Activated CD8-positive, alpha-beta memory T cell treated with anti-CD3 and anti-CD28 coated beads for 48 hours (primary cell): ENCODE results near the gene THAP3.
"Not testable (repeated sequence)": the region's sequence is repeated elsewhere in the genome, so short reads cannot be mapped to it uniquely, and the experiment has no call there.

Experiments used
- DNase-seq, 3 experiments: peaks; one replicate each; pipeline ENCODE4 v3.0.0-alpha.2; 2020; ENCODE audit warnings: low read depth in 2 of 3, low spot score in 2 of 3

Gene THAP3

DNA sequence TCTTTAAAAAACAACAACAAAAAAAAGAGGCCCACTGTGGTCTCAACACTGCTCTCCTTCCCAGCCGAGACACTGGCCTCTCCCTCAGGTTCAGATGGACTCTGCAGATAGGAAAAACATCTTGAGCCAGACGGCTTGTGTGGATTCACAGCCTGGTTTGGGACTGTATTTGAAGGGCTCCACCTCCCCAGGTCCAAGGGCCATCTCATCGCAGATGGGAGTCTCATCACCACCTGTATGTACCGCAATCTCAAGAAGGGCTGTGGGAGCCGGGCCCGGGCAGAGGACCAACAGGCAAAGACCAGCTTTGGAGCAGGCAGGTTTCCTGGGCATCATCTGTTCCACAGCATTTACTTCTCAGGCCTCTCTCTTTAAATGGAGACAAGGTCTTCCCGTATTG is 34.6 kb upstream of the THAP3 start:
- no peak for DNase-seq

DNA sequence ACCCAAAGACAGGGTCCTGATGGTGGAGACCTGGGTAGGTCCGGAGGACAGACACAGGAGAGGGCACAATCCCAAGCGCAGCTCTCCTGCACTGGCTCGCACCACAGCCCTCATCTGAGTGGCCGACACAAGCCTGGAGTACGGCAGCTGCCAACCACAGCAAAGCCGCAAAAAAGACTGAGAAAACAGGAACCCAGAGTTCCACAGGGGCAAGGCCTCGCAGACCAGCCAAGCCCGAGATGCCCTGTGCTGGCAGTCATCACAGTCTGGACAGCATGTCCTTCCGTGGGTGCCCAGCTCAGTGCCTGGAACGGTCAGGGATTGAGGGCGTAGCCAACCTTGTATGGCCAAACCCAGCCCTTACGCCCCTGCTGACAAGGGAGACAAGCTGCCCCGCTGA is 33.4 kb upstream of the THAP3 start:
- no peak for DNase-seq

DNA sequence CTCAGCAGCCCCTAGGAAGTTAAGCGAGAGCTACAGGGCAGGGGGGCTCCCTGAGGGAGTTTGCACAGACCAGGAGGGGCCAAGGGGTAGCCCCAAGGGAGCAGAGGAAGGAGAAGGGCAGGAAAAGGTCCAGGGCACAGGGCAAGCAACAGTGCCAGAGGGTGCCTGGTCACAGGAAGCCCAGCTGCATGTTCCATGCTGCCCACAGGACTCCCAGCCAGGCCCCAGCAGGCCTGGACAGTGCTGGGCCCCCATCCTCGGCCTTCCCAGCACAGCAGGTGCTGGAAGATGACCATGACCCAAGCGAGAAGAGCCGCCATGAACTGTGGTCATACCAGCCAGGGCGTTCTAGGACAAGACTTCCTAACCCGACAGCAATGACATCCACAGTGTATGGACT is 33.0 kb upstream of the THAP3 start:
- DNase-seq, result no peak

DNA sequence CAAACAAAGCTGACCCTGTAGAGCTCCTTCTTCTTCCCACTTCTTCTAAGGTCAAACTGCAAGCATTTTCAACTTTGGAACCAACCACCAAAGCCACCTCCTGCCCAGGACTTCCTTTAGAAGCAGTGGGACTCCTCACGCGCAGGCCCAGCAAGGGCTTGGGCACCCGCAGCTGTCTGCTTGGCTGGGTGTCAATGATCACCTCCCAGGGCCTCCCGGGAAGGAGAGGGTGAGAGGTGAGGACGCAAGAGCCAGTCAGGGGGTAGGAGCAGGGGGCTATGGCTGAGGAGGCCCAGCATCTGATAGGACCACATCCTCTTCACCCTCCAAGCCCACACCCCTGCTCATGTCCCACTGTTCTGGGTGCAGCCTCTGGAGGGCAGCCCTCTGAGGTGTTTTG is 32.2 kb upstream of the THAP3 start:
- DNase-seq, result no peak

DNA sequence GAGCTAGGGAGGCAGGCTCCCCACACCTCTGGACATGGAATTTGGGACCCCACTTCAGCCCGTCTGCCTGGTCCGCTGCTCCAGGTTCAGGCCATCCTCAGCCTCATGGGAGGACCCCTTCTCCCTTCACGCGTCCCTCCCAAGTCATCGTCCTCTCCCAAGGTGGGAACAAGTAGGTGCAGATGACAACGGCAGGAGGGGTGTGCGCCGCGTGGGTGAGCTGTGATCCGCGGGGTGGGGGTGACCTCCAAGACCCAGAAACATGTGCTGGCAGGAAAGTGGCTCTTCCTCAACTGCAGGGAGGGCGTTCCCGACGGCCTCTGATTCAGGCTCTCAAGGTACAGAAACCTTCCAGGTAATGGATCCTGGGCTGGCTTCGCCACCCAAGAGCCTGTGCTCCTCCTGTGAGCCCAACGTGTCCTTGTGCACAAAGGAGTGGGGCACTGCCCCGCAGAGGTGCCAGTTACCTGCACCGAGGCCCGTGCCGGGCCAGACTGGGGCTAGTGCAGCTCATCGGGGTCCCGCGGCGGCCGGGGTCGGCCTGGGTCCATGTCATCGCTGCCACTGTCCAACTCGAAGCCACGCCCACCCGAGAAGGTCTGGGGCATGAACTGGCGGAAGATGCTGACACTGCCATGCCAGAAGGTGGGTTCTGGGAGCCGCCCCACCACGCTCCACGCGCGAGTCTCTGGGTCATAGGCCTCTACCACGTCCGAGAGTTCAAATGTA is 31.6 kb upstream of the THAP3 start:
- DNase-seq, result no peak

DNA sequence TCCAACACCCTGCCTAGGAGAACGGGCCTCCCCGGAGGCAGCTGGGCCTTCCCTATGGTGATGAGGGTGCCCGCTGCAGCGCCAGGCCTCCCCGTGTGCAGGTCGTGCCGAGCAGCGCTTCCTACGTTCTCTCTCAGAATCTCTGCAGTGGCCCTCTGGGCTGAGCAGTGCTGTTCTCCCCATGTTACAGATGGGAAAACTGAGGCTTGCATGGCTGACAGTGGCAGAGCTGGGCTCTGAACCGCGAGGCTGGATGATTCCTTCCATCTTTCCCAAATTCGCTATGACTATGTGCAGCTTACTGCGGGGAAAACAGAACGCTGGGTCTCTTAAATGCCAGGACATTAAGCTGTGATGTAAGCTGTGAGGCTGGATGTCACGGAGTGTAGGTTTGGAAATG is 30.9 kb upstream of the THAP3 start:
- no peak for DNase-seq

DNA sequence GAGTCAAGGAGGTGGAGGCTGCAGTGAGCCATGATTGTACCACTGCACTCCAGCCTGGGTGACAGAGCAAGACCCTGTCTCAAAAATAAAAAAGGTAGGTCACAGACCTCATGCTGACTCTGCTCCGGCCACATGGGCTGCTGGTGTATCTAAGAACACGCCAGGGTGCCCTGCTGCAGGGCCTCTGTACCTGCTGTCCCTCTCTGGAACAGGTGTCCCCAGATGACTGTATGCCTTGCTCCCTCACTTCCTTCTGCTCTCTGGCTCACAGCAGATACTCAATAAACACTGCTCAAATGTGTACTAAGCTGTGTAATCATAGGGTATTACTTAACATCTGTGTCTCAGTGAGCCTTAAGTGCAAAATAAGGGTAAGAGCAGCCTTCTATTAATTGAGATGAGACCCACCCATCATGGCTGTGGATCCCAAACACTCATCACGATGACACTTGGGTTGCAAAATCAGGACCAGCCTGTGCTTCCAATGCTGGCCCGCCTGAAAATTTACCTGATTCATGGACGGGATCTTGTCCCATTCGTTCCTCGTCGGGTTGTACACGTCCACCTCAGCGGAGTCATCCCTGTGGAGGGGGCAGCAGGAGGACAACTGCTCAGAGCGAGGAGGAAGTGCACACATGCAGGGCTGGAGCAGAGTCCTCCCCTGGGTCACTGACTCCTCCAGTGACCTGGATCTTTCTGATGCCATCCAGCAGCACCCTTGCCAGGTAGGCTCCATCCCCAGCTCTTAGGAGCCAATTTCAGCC is 29.5 kb upstream of the THAP3 start:
- no peak for DNase-seq

DNA sequence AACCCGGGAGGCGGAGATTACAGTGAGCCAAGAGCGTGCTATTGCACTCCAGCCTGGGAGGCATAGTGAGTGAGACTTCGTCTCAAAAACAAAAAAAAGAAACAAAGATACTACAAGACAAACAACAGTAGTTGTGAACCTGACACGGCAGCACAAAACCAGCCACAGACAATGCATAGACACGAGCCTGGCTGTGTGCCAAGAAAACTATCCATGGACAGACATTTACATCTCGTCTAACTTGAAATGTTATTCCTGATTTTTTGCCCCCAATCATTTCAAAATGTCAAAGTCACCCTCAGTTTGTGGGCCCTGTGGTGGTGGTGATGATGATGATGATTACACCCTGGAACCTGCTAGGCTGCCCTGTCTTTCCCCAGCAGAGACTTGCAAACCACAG is 28.3 kb upstream of the THAP3 start:
- no peak for DNase-seq

DNA sequence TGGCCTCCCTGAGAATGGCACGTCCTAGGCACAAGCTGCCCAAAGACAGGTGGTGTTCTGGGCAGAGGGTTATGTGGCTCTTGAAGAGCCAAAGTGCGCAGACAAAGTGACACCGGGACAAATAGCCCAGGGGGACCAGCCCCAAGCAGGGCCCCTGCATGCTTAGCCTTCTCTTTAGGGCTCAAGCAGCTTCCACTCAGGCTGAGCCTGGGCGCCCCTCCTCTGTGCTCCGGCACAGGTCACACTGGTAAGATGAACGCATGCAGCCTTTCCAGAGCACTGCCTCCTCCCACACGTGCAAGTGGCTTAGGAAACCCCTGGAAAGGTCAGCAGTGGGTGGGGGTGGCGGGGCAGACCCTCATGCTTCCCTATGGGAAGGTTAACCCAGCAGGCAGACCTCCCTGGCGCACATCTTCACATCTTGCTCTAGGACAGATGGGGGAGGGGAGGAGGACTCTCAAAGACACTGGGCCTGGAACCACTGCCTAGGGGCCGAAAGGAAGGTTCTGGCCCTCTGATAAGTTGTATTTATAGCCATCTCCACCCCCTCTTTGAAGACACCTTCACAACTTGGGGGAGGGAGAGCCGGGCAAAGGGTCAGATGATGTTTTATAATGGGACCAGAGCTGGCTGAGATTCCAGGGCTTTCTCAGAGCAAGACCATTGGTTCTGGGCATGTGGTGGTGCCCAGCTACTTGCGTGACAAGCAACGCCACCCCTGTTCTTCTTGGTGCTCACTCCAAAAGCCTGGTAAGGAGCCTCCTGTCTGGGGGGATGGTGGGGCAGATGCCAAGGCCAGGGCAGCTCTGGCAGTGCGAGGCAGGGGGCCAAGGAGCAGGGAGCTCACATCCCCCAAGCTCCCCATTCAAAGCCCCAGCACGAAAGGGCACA is 27.5 kb upstream of the THAP3 start:
- no peak for DNase-seq

DNA sequence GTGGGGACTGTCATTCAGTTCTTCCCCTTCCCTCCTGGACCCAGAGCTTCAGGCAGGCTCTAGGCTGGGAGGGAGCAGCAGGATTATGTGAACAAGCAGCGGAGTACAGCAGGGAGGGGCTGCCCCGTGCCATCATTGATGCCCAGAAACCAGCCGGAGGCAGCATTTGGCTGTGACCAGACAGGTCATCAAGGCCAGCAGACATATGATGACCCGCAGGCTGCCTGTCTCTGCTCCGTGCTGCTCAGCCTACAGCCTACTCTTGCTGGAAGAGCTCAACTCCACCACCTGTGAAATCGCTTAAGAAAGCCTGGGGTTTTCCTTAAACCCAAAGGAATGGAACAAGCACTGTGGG is 26.9 kb upstream of the THAP3 start:
- no peak for DNase-seq

DNA sequence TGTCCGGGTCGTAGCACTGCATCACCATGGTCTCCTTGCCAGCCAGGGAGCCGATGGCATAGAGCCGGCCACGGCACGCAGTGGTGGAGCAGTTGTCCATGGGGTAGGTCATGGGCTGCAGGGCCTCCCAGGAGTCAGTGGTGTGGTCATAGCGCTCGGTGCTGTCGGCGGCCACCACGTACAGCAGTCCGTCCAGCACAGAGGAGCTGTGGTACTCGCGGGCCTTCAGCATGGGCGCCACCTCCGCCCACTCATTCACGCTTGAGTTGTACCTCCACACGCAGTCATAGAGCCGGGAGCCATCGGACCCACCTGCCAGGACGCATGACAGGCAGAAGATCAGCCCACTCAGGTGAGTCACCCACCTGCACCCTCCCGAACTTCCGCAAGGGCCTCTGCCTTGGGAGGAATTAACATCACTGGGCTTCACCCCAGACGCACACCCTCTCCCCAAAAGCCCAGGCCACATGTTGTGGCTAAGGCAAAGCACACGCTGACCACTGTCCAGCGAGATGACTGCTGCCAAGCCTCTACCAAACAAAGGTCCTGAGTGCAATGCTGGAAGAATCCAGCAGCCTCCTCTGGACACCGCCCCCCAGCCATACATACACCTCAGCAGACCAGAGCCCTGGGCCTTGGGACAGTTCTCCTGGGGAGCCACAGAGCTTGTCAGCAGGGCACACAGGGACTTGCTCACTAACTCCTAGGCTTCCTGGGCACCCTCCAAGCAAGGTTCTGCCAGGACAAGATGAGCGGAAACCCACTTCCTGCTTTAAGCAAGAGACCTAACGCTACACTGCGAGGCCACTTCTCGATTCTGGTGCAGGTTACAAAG is 25.3 kb upstream of the THAP3 start:
- no peak for DNase-seq

DNA sequence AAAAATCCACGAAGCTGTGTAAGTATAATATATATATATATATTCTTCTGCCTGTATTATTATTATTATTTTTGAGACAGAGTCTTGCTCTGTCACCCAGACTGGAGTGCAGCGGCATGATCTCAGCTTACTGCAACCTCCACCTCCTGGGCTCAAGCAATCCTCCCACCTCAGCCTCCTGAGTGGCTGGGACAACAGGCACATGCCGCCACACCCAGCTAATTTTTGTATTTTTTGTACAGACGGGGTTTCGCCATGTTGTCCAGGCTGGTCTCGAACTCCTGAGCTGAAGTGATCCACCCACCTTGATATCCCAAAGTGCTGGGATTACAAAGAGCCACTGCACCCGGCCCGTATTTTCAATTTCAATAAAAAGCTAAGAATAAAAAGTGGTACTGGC is 24.7 kb upstream of the THAP3 start:
- DNase-seq, result not testable (repeated sequence)

DNA sequence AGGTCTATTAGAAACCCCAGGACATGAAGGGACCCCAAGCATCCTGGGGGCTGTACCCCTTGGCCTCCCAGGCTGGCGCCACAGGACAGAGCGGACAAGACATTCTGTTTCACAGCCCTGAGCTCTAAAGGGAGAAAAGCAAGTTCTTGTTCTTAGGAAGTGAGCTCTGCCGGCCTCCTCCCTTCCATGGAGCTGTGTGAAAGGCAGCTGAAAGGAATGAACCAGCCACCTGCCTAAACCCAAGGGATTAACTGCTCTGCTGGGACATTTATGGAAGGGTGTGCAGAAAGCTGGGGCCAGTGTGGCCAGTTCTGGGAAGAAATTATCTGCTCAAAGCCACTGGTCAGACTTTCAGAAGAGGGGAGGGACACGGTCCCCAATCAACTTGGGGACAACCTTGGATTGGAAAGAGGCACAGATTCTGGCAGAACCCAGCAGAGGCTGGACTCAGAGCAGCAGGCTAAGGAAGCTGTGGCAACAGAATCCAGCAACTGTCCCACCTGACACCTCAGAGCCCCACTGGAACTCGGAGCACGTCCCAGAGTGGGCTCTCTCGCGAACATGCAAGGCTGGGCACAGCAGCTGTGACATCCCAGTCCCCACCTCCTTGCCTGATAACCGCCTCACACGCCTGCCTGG is 24.1 kb upstream of the THAP3 start:
- DNase-seq, result no peak

DNA sequence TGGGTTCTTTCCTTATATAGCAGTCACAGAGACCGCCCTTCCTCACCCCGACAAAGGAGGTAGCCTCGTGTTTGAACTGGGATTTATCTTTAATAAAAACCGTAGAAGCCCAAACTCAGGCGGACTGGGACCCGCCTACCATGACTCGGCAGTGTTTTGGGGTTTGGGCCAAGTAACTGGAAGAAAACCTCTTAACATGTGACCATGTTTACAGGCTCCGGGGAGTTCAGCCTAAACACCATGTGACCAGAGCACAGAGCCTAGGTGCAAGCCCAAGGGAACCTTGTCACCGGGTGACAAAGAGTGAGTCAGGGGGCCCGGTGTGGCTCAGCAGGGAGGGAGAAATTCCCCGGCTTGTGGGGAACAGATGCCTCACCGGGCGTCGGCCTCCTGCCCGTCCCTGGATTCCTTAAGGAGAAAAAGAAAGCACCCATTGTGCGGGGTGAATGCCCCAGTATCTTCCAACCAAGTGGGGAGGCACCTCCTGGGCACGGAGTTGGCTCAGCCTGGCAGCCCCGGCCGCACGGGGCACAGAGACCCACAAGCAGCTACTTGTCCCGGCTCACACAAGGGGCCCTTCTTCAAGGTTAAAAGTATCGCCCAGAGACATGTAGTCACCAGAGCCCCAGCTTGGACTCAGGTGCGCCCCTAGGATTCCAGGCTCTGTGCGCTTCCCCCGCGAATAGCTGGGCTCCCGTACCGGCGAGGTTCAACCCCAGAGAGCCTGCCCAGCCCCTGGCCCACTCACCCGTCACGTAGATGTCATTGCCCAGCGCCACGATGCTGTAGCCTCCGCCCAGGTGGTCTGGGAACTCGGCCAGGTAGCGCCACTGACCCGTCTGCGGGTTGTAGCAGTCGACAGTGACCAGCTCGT is 23.4 kb upstream of the THAP3 start:
- peak in 2 of 3 experiments; percentile 40 to 63 for DNase-seq

DNA sequence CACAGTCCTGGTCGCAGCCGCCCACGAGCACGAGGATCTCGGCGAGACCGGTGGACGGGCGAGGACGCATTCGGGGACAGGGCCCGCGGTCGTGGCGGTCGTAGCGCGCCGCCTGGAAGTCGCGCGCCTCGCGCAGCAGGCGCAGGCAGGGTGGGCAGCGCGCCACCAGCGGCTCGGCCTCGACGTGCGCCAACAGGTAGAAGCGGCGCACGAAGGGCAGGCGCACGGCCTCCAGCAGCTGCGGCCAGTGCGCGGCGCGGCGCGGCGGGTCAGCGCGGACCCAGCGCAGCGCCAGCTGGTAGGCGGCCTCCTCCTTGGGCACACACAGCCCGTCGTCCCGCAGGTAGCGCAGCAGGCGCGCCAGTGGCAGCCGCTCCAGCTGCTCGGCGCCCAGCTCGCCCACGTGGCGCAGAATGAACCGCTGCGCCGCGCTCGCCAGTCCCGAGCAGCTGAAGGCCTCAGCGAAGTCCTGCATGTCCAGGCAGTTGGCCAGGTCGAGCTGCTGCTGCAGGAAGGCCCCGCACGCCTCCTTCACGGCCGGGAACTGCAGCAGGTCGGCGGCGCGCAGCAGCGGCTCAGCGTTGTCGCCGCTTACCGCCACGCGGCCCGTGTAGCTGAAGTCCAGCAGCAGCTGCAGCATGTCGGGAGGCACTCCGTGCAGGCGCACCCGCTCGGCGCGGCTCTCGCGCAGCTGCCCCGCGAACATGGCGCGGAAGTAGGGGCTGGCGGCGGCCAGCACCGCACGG is 22.6 kb upstream of the THAP3 start:
- no peak for DNase-seq

DNA sequence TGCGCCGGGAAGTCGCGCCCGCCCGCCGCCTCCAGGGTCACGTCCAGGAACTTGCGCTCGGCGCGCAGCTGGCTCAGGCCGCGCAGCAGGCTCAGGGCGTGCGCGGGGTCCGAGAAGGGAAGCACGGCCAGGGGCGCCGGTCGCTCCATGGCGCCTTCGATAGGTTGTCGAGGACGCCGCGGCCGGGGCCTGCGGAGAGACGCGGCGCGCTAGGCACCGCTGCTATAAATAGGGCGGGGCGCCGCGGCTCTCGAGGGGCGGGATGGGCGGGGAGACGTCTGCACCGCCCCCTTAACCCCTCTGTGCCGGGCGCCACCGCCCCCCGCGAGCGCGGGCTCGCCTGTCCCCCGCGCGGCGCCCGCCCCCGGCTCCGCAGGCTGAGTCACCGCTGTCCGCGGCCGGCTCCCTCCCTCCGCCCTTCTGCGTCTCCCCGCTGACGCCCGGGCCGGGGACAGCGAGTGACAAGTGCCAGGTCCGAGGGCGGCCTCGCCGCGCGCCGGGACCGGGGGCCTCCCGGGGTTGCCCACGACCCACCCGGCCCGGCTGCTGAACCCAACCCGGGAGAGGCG is 21.9 kb upstream of the THAP3 start, which contains the start of gene KLHL21:
Gene KLHL21 (minus strand): TSS at position 201 of the 569 bp plus-strand sequence. CDS start 52 bp downstream, at position 149.
- DNase-seq, result peak; percentile 66 to 87 (median 81)

DNA sequence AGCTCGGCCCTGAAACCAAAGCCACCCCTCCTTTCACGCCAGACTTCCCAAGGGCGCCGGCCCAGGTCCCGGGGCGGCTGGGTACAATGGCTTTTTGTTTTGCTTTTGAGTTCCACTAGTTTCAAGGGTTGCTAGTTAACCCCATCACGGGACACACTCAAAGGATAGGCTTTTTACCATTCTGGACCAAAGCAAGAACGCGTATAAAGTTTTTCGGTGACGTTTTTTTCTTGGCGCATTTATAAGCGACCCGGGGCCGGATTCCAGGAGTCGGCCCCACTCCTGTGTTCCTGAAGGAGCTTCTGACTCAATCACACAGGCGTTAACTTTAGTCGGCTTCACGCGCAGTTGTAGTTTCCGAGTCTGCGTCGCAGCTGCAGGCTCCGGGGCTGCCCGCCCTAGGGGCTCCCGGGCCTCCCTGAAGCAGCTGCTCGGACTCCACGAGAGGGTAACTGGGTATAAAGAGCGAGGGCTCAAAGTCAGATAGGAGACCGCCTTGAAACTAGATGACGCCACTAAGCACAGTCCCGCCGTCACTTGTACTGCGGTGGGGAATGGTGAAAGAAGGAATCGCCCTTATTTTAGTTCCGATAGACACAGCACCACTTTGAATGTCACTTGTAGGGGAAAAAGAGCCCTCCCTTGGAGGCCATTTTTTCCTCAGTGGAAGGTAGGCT is 21.3 kb upstream of the THAP3 start:
- peak in 1 of 3 experiments; percentile 44 for DNase-seq
